Esophagus squamous epithelium (tissue), 4 donors: Measurements from ENCODE around the gene HEBP2.

Experiments
- POLR2A ChIP-seq, 4 donors: fragments of 450-650 bp; IDR thresholded peaks; one replicate each; pipeline ENCODE4 v1.6.1; 2017; ENCODE audit warnings: antibody characterized with exemption in 4 of 4, mild to moderate bottlenecking in 4 of 4, moderate library complexity in 3 of 4
- TF ChIP-seq, protein P1 (sequence below), 6 experiments: fragments of 450-650 bp in 4 of 6; fragments of 200-600 bp in 2 of 6; sonication (generic) in 2 of 6; IDR thresholded peaks; one replicate each; pipeline ENCODE4 v1.5.1; 2016 to 2019; ENCODE audit warnings: antibody characterized with exemption in 6 of 6, mild to moderate bottlenecking in 4 of 6, moderate library complexity in 4 of 6

DNA sequence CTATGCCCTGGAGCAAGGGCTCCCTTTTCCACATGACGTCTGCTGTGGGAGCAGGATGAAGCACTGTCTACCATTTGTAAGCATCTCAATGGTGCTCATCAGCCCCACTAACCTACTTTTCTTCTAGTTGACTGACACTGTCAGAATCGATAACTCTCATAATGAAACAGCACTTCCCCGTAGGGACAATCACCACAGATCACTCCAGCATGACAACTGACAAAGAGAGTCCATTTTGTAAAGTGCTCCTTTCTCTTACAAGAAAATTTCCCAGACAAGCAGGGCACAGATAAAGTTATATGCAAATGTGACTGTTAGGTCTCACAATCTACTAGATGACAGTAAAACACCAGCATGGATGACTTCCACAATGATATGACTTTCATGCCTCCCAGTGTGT is 46.4 kb downstream of the HEBP2 start:
- TF ChIP-seq, protein P1, sequence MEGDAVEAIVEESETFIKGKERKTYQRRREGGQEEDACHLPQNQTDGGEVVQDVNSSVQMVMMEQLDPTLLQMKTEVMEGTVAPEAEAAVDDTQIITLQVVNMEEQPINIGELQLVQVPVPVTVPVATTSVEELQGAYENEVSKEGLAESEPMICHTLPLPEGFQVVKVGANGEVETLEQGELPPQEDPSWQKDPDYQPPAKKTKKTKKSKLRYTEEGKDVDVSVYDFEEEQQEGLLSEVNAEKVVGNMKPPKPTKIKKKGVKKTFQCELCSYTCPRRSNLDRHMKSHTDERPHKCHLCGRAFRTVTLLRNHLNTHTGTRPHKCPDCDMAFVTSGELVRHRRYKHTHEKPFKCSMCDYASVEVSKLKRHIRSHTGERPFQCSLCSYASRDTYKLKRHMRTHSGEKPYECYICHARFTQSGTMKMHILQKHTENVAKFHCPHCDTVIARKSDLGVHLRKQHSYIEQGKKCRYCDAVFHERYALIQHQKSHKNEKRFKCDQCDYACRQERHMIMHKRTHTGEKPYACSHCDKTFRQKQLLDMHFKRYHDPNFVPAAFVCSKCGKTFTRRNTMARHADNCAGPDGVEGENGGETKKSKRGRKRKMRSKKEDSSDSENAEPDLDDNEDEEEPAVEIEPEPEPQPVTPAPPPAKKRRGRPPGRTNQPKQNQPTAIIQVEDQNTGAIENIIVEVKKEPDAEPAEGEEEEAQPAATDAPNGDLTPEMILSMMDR (IDR thresholded peaks at IDR 0.05), result no peak
- TF ChIP-seq POLR2A (IDR thresholded peaks at IDR 0.05), result no peak
